ENCODE results near the gene SLC6A1.

- TF ChIP-seq RAD21 (IDR thresholded peaks at IDR 0.05) (no peak), HNF4A (conservative IDR thresholded peaks at IDR 0.05) (no peak), CTCF (IDR thresholded peaks at IDR 0.05; ENCODE audit: low read depth, low read length, missing input control) (no peak), YY1 (IDR thresholded peaks at IDR 0.05) (no peak), JUND (IDR thresholded peaks at IDR 0.05) (no peak), REST (IDR thresholded peaks at IDR 0.05) (no peak), MAX (IDR thresholded peaks at IDR 0.05) (no peak), GABPA (IDR thresholded peaks at IDR 0.05 in 1 of 2, conservative IDR thresholded peaks at IDR 0.05 in 1 of 2) (no peak), EGR1 (IDR thresholded peaks at IDR 0.05; ENCODE audit: low read depth in 2 of 2) (no peak), ATF3 (IDR thresholded peaks at IDR 0.05) (no peak), ZBTB33 (IDR thresholded peaks at IDR 0.05) (no peak), TAF1 (conservative IDR thresholded peaks at IDR 0.05) (no peak)
These were observed 43.4 kb upstream of the SLC6A1 start for GRCh38 chr3:10949197-10949596.

Measured in liver (tissue), 3 donors.